Endothelial cell of umbilical vein (primary cell): Measurements from ENCODE around the gene STK40.

Source experiments
- CTCF ChIP-seq, 2 donors: IDR thresholded peaks; 1 replicate in 1 of 2; 2 replicates in 1 of 2; pipeline ENCODE4 v1.5.1; 2011; ENCODE audit warnings: low read length in 2 of 2, mild to moderate bottlenecking in 2 of 2, moderate library complexity in 2 of 2, control low read depth in 1 of 2, inconsistent platforms in 1 of 2, low read depth in 1 of 2; ENCODE audit not compliant: insufficient read depth in 1 of 2; ENCODE audit errors: extremely low read depth in 1 of 2
- POLR2A ChIP-seq: IDR thresholded peaks from 2 replicates; pipeline ENCODE4 v1.6.1; 2012; ENCODE audit warnings: low read depth, mild to moderate bottlenecking, control low read depth, low read length
- TF ChIP-seq, protein P1 (sequence below): IDR thresholded peaks from 2 replicates; pipeline ENCODE4 v1.6.1; 2011; ENCODE audit not compliant: insufficient read depth, insufficient read length

DNA sequence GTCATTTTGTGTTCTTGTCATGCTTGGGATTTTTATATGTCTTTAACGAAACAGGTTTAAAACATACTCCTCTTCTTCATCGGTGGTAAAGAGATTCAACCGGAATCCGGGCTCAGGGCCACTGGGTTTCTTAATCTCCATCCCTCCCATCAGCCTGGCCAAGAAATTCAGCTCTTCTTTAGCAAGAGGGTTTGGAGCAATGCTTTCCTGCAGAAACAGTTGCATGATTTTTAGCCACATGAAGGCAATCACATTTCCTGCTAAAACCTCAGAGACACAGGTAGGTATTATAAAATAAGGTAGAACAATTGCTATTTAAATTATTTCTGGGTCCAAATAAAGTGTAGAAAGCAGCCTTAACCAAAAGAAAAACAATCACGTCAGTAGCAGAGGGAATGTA lies 34.7 kb upstream of the STK40 start:
- TF ChIP-seq CTCF (IDR thresholded peaks at IDR 0.05; ENCODE audit: extremely low read depth in 1 of 2, insufficient read depth in 1 of 2, low read depth in 1 of 2, low read length in 2 of 2) (no peak), POLR2A (no peak)
- TF ChIP-seq, protein P1, sequence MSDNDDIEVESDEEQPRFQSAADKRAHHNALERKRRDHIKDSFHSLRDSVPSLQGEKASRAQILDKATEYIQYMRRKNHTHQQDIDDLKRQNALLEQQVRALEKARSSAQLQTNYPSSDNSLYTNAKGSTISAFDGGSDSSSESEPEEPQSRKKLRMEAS, result no peak
